HK-2 (cell line): ENCODE data around the gene CDH7.
A peak's percentile ranks its signal among the peaks of the same experiment; 100 is the strongest.

ENCODE experiments used
- DNase-seq: peaks from one replicate; pipeline ENCODE4 v3.0.0-alpha.2; 2018; ENCODE audit not compliant: unreplicated experiment

The CDH7 gene

GRCh38 chr18:65907281-65907680 lies 156.5 kb downstream of the CDH7 start:
- DNase-seq: no peak

GRCh38 chr18:65919018-65919417 lies 168.2 kb downstream of the CDH7 start:
- DNase-seq: no peak

GRCh38 chr18:65919663-65920062 lies 168.9 kb downstream of the CDH7 start:
- no peak for DNase-seq

- no peak for DNase-seq
Measured at GRCh38 chr18:65922103-65922502, 171.3 kb downstream of the CDH7 start.

GRCh38 chr18:65924904-65925303 lies 174.1 kb downstream of the CDH7 start:
- DNase-seq: no peak

- DNase-seq: no peak
Measured at GRCh38 chr18:65934874-65935273, 184.1 kb downstream of the CDH7 start.

- no peak for DNase-seq
Measured at GRCh38 chr18:65936678-65937077, 185.9 kb downstream of the CDH7 start.

- no peak for DNase-seq
Measured at GRCh38 chr18:65937180-65937579, 186.4 kb downstream of the CDH7 start.

GRCh38 chr18:65938592-65939372 lies 188.0 kb downstream of the CDH7 start:
- peak; percentile 16 for DNase-seq
